Measurements from ENCODE around the gene NCKAP5.
A peak's percentile ranks its signal among the peaks of the same experiment; 100 is the strongest.
"Not testable (repeated sequence)": the region's sequence is repeated elsewhere in the genome, so short reads cannot be mapped to it uniquely, and the experiment has no call there.

The NCKAP5 gene

DNA sequence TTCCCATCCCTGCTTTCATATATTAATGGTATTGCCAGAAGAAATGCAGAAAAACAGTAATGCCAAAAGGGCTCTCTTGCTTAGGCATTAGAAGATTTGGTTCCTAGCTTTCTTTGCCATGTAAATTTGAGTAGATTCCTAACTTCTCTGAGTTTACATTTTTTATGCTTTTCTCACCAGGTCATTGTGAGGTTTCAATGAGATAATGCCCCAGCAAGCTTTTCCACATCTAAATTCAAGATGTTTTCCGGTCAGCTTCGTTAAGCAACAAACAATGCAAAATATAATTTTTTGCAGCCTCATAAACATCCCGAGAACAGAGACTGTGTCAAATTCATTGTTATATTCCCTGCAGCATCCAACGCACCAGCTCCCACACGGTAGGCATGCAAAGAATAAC lies 44.9 kb downstream of the NCKAP5 start:
- no peak for DNase-seq

DNA sequence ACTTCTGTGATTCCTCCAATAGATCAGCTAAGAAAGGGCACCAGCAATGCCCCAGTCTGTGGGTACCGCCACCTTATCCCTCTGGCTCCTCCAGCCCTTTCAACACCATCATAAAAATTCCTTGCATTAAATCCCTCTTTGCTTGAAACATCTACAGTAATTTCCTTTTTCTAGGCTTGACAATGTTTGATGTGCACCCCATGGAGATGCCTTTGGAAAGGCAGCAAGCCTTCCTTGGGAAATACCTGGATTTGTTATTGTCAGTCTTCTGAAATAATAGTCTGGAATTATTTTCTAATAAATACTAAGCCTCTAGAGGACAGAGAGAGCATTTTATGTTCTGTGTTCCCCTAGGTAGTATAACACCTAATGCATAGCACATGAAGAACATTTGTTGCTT lies 46.1 kb downstream of the NCKAP5 start:
- no peak for DNase-seq

DNA sequence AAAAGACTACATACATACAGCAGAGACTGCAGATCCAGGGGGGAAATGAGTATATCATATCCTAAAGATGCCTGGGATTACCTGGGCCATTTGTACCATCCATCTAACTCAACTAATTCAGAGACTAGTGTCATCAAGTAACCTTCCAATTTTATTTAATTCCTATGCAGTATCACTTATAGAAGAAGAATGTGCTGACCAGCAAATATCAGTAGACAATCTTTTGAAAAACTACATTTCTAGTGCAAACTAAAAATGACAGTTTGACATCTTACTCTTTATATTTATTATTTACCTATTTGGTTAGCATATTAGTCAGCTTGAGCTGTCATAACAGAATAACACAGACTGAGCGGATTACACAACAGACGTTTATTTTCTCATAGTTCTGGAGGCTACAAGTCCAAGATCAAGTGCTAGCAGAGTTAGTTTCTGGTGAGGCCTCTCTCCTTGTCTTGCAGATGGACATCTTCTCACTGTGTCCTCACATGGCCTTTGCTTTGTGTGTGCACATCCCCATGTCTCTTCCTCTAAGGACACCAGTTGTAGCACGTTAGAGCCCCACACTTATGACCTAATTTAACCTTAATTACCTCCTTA lies 47.0 kb downstream of the NCKAP5 start:
- DNase-seq = no peak

DNA sequence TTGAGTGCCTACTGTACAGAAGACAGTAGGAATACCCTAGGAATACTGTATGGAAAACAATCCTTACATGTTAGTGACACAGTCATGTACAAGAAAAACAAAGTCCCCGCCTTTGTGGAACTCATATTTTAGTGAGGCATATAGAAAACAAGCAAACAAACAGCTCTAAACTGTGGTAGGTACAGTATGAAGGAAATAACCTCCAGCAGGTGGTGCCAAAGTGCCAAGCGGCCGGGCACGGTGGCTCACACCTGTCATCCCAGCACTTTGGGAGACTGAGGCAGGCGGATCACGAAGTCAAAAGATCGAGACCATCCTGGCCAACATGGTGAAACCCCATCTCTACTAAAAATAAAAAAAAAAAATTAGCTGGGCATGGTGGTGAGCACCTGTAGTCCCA lies 48.6 kb downstream of the NCKAP5 start:
- not testable (repeated sequence) for DNase-seq

DNA sequence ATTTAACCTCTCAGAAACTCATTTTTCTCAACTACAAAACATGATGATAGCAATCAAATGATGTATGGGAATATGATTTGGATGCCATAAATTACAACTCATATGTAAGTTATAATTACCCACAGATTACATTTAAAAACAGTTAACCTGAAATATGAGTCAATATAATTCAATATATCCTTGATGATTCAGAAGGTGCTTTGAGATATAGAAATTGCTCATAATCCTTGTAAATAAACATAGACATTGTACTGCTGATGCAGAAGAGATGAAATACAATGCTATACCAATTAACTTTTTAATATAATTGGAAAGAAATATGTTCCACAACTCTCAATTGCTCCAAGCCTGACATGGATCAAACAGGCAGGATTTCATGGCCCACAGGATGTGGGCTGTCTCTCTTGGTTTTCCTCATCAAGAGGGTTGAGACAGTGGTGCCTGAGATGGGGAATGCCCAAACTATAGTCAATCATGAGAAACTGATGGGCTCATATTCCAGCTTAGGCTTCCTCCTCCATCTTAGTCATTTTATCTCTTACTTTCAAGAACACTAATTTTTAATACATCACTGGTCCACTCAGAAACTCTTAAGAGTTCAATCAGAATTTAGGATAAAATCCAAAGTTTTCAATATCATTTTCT lies 49.4 kb downstream of the NCKAP5 start:
- no peak for DNase-seq

DNA sequence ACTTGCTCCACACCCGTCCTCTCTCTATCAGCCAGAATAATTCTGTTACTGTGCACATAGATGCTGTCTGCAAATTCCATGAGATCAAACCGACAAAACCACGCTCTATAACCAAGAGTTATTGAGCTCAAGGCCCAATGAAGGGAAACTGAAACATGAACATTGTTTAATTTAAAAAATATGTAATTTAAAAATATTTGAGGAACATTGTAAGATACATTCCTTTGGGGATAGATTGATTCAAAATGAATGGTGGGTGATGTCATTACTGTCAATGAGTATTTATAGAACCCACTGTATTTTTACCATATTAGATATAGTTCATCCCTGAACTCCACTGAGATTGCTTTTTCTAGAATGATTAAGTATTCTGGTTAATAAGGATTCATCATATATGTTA lies 50.4 kb downstream of the NCKAP5 start:
- DNase-seq = no peak

DNA sequence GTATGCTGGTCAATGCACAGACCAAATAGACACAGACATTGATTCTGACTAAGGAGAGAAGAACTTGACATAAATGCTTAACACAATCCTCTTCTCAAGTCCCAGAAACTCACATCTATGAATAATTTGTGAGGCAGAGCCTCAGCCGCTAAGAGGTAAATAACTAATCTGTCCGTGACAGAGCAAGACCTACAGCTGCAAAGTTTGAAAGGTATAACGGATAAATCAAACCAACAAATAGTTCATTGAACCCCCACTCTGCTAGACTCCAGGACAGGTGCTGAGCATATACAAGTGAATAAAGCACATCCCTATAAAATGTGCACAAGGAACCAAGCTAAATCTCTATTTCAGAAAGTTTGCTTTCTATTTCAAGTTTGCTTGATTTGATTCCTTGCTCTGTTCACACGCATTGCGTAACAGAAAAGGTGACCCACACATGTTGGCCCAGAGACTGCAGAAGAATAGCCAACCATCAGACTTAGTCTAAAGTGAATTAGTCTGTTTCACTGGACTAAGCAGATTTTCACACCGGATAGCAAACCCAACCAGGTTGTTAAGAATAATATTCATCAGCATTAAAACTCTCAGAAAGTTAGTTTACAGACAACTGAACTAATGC lies 51.7 kb downstream of the NCKAP5 start:
- DNase-seq = no peak

DNA sequence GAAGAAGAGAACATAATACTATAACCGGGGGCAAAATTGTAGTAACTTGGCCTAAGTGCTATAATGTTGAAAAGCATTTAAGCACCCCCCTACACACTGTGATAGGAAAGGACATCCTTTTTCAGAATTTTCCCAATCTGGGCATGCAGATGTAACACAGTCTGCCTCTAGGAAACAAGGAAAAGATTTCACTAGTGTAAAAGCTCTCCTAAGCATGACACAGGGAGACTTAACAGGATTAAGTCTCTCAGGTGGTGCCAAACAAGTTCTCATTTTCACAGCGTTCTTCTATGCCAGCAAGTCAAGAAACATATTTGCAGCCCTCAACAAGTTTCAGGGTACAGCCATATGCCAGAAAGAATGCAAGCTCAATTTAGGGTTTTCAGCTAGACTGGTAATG lies 53.0 kb downstream of the NCKAP5 start:
- DNase-seq = no peak

DNA sequence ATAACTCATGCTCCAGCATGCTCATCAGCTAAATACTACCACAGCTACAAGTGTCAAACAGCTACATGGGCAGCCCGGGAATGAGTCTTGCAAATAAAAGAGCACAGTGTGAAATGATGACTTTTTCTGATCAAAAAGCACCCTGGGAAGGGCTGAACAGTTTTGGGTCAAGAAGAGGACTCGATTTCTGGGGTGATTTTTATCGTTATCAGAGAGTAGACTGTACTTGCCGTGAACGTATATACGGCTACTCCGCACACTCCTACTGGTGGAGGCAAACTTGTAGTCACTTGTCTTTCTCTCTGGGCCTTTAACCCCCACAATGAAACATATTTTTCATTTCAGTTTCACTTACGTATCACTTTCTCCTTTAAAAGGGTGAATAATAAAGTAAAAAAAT lies 54.4 kb downstream of the NCKAP5 start:
- DNase-seq = no peak

DNA sequence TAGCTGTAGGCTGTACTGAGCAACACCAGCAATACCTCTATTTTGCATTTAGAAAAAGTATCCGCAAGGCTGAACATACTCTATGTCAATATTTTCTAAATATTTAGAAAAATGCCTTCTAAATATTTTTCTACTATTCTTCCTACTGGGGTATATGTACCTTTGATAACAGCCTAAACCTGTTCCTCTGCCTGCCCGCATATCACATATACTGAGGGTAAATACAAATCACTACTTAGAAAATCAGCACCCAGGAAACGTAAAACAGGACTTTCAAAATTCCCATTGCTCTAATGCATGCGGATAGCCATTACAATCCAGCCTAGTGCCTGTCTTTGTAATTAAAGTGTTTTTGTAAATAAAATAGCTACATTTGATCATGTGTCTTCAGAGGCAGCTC lies 56.1 kb downstream of the NCKAP5 start:
- no peak for DNase-seq

DNA sequence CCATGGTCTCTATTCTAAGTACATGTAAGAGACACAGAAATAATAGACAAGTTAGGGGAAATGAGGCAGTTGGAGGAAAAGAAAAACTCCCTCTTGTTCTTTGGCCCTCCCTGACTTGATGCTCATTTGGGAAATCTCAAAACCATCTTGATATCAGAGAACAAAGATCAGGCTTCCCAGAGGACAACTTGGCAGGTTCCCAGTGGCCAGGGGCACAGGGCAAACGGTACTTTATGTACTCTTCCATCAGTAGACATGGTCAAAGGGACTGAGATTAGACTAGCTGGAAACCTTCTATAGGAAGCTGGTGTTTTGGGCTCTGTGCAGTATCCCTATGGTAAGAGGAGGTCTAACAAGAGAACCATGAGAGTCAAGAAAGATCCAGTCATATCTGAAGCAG lies 56.6 kb downstream of the NCKAP5 start:
- no peak for DNase-seq

DNA sequence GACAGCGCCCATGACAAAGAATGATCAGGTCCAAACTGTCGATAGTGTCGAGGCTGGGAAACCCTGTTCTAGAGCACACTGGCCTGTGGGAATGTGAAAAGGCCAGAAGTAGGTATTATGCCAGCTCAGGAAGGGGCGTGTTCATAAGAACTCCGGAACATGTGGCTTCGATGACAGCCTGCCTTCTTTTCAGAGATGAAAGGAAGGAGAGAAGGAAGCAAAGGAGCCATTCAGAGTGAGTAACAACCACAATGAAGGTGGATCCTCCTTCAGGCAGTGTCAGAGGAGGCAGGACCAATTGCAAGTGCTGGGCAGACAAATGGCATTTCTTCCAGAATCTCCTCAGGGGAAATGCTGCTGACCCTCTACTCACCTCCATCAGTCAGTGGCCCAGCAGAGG lies 58.5 kb downstream of the NCKAP5 start:
- no peak for DNase-seq

DNA sequence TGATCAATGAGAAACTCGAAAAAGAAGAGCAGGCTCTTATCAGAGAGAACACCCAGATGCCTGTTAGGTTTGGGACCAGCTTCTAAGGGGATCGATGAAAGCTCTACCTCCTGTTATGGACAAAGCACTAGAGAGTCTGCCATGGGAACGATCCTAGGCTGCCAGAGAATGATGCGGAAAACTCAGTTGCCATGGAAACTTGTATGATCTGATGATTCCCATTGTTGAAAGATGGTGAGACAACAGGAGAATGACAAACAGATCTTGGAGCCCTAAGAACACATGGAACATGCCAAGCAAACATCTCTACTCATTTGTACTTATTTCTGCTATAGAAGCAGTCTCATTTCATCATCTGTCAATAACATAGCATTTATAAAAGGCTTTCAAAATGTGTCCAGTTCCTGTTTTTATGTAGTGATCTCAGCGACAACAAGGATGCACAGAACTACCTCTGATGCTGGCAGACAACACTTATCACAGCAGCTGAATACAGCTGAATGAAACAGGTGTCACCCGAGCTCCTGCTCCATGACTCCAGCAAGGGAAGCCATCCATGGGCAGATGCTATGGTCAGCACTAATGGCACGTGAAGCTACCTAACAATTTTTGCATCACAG lies 59.6 kb downstream of the NCKAP5 start:
- DNase-seq = peak in 4 of 51 donors; percentile 7 to 21 (median 12)

DNA sequence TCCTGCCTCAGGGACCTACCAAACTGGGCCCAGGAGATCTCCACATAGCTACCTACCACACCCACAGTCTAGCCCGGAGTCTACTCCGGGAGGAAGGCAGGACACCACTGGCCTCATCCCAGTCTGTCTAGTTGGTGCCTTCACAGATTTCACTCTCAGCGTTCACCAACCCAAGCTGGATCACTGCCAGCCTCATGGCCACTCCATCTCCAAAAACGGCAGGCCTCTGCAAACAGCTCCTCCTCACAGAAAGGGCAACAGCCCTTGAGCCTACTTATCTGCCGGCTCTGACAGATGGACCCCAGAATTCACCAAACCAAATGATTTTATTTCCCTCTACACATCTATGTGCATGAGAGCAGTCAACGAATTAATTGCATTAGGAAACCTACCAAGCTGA lies 61.3 kb downstream of the NCKAP5 start:
- peak in 2 of 51 donors; percentile 1 to 3 for DNase-seq

DNA sequence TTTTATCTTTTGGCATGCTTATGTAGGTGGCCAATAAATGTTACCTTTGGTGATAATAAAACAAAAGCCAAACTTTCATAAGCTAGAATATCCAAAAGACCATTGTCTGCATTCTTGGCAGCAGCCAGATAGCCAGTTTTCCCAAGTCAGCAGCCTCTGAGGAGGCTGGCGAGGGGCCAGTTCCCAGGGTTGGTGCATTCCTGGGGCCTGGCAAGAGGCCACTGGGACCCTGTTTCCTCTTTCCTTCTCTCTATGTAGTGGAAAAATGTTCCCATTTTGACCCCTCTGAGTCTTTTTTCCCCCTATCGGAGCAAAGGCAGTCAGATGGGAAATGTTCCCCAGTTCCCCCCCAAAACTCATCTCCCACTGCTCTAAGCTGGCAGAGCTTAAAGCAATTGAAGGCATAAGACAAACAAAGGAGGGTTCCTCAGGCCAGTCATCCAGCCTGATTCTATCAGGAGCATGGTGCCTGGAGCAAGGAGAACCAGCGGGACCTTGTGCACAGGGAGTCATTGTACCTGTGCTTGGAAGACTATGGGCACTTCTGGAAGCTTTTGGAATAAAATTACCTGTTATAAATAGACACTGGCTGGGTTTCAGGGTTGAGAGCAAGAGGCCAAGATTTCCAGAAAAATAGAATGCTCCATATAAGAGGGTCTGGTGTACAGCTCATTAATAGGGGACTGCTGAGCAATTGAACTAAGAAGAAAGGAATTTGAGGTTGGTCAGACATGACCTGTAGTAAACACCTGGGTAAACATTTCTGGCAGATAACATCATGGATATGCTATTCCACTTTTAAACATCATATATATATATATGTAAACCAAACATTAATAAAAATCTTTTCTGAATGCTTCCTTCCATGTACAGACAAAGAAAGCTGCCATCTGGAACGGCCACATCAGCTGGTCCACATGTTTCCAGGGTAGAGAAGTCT lies 63.4 kb downstream of the NCKAP5 start:
- DNase-seq = peak in 33 of 51 donors; percentile 2 to 69 (median 23)

DNA sequence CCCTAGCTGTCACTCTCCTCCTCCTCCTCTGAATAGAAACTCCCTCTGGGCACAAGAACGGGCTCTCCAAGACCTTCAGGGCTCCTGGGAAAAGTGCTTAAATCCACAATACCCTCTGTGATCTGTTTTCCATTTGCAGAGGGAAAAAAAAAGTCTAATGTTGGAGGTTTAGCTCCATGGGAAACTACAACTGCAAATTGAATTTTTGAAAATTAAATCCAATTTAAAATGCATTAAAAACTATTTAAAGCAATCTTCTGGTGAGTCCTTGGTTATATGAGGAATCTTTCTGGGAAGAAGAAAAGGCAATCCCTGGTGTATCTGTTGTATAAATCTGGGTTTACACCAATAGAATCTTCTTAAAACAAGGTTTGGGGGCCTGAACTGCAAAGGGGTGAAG lies 64.3 kb downstream of the NCKAP5 start:
- no peak for DNase-seq

DNA sequence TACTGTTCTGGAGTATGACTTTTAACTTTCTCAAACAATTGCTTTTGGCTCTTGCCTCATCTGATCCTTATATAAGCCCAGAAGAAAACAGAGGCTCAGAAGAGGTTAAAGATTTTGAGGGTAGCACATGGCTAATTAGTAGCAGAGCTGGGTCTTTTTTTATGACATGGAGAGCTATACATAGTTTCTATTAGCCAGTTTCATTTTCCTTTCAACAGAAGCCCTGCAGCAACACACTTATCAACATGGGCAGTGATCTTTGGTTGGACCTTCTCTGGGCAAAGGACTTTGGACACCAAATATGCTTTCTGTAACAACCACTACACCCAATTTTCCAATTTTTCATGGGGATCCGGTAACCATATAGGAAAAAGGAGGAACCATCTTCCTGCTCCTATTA lies 64.9 kb downstream of the NCKAP5 start:
- no peak for DNase-seq

DNA sequence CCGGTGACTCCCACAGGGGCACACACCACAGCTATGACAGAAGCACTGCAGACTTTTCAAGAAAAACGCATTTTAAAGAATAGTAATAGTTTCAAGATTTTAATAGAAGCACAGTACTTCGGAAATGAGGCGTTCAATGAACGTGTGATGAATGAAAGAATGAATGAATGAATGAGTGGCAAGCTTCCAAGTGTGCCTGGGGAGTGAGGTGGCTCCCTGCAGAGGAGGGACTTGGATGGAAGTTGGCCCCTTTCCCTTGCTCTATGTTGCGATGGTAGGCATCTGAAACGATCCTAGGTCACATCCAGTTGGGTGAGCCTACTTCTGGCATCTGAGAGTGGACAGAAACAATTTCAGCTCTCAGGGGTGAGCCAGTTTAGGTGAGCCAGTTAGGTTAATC lies 65.6 kb downstream of the NCKAP5 start:
- no peak for DNase-seq

DNA sequence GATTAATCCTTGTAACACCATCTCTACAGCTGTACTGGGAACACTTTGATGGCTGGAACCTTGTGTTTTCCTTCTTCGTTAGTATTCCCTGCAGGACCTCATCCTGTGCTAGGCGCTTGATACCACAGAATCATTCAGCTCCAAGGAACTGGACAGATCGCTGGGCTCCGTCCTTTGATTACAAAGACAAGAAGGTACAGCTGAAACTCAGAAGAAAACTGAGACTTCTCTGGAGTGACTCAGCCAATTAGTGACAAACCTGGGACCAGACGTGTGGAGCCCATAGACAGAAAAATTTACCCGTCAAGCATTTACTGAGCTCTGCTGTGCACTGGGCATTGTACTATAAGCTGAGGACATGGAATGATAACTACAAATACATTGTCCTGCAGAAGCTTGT lies 67.3 kb downstream of the NCKAP5 start:
- no peak for DNase-seq

DNA sequence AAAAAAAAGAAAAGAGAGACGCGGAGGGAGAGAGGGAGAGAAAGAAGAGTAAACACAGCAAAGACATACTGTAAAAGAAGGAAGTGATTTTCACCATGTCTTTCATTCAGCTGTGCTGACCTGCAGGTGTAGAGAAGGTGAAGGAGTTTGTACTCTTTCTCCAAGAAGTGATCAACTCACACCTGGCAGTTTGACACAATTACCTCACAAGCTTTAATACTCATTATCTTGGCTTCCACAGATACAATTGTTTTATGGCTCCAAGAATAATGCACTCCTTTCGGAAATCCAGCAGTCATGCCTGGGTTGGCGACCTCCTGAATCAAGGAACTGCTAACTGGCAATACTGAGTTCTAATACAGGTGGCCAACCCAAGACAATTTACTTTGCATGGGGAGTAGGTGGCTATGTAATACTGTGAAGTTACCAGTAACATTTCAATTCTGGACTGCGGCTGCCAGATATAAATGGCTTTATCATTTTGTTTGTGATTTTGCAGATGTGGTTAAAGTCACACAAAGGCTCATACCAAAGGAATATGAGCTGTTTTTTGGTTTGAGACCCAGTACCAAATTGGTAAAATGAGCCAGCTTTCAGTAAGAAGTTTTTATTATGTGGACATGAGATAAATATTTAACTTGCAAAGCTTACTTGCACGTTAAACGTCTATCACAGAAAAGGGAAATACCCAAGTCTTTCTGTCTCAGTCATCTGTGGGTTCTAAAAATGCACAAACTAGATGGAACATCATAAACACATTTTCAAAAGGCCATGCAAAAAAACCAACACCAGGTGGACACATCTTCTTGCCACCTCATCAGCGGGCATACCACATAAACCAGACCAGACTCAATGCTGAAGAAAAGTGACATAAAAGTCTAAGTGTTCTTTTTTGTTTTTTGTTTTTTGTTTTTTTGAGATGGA lies 69.3 kb downstream of the NCKAP5 start:
- no peak for DNase-seq

All from hypothalamus (tissue), 51 donors.